GM12878 (cell line): ENCODE measurements around the gene MAP1S. TPM values are rescaled to one million over a fixed set of nuclear protein-coding genes. Genes with fewer than 3 reads are reported as not detected.

Source experiments
- BCL11A ChIP-seq: IDR thresholded peaks from 2 replicates; pipeline ENCODE4 v1.6.1; 2011; ENCODE audit warnings: low read depth, low read length
- CHD2 ChIP-seq: IDR thresholded peaks from 2 replicates; pipeline ENCODE4 v1.6.1; 2011; ENCODE audit warnings: low read depth, low read length, improper control_type of control experiment, borderline replicate concordance
- EP300 ChIP-seq, 2 experiments: fragments of 150-350 bp in 1 of 2; IDR thresholded peaks; 2 replicates each; pipeline ENCODE4 v1.6.1; 2011 to 2012; ENCODE audit warnings: low read depth in 2 of 2, low read length in 2 of 2, borderline replicate concordance in 1 of 2, improper control_type of control experiment in 1 of 2, inconsistent platforms in 1 of 2; ENCODE audit not compliant: control insufficient read depth in 1 of 2
- MTA2 ChIP-seq: fragments of 450-650 bp; IDR thresholded peaks from 2 replicates; pipeline ENCODE4 v1.6.1; 2016; ENCODE audit warnings: low read depth, mild to moderate bottlenecking, moderate library complexity
- MXI1 ChIP-seq: fragments of 150-350 bp; IDR thresholded peaks from 2 replicates; pipeline ENCODE4 v1.6.1; 2011; ENCODE audit warnings: low read depth, mild to moderate bottlenecking, inconsistent platforms, low read length, improper control_type of control experiment
- POU2F2 ChIP-seq: IDR thresholded peaks from 3 replicates; pipeline ENCODE4 v1.6.1; 2011; ENCODE audit warnings: low read depth, mild to moderate bottlenecking, low read length, borderline replicate concordance
- SUPT20H ChIP-seq: IDR thresholded peaks from 2 replicates; pipeline ENCODE4 v1.6.1; 2011; ENCODE audit warnings: low read depth, mild to moderate bottlenecking, low read length, moderate library complexity, borderline replicate concordance; ENCODE audit not compliant: control insufficient read depth
- TBL1XR1 ChIP-seq: IDR thresholded peaks from 2 replicates; pipeline ENCODE4 v1.6.1; 2012; ENCODE audit warnings: low read depth, low read length, improper control_type of control experiment
- TCF3 ChIP-seq: IDR thresholded peaks from 2 replicates; pipeline ENCODE4 v1.6.1; 2012; ENCODE audit warnings: low read depth, mild to moderate bottlenecking, low read length, borderline replicate concordance; ENCODE audit not compliant: insufficient read depth
- YBX1 ChIP-seq: fragments of 450-650 bp; IDR thresholded peaks from 2 replicates; pipeline ENCODE4 v1.6.1; 2016; ENCODE audit warnings: antibody characterized with exemption
- ZNF384 ChIP-seq: IDR thresholded peaks from 2 replicates; pipeline ENCODE4 v1.6.1; 2012; ENCODE audit warnings: low read depth, mild to moderate bottlenecking, low read length, improper control_type of control experiment, borderline replicate concordance
- polyA plus RNA-seq, 11 experiments: library from polyadenylated mRNA; depleted of rRNA in 4 of 11; unstranded in 6 of 11; stranded (reverse) in 5 of 11; fragments of >200 nt; fragmentation: Nextera tagmentation in 4 of 11; fragmentation: Illumina TruSeq in 1 of 11; extraction: Ambion mirVana in 4 of 11; extraction: Trizol in 1 of 11; gene quantifications; 1 replicate in 1 of 11; 2 replicates in 10 of 11; pipeline versions ENCODE4 v1.2.1 to v1.2.3, GENCODE V29; 2011 to 2016; ENCODE audit warnings: inconsistent platforms in 2 of 11, missing spikeins in 2 of 11, low read depth in 1 of 11
- total RNA-seq, 4 experiments: library from RNA; depleted of rRNA in 3 of 4; stranded (reverse); fragments of >200 nt in 3 of 4; fragmentation: Illumina TruSeq in 1 of 4; extraction: Trizol in 1 of 4; gene quantifications; 2 replicates each; pipeline versions ENCODE4 v1.2.1 to v1.2.3, GENCODE V29; 2013 to 2021
- TF ChIP-seq, protein P1 (sequence below): fragments of 150-350 bp; IDR thresholded peaks from 2 replicates; pipeline ENCODE4 v1.6.1; 2016; ENCODE audit warnings: low read depth, low read length
- TF ChIP-seq, protein P2 (sequence below): fragments of 450-650 bp; IDR thresholded peaks from 2 replicates; pipeline ENCODE4 v1.6.1; 2016; ENCODE audit warnings: mild to moderate bottlenecking, moderate library complexity, borderline replicate concordance

The MAP1S gene
- total and polyA plus RNA-seq, 10 of the 15 experiments (the other 5 are each of a cell fraction or from before 2014, with no cell fraction given) = 2.1 to 63.9 (median 15.0) TPM

DNA sequence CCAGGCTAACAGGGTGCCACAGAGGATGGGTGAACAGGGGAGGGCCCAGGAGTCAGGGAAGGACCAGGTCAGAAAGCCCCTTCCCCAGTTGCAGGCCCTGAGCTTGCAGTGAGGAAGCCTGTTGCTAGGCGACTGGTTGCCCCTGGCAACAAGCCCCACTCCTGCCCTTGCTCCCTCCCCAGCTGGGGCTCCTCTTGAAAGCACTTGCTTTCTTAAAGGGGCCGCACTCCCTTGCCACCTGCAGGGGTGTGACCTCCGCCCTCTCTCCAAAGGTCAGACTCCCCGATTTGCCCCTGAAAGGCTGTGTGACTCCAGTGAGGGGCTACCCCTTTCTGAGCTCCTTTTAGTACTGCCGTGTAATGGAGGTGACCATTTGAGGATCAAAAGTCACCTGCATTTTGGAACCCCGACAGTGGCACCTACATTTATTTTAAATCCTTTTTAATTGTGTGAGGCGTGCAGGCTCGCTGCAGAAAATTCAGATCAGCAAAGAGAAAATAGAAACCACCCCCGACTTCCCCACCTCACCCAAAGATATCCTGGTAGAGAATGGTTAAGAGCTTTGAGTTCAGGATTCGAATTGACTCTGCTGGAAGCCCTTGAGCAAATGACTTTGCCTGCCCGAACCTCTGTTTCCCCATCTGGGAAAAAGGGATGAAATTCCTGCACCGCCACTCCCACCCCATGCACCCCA is 36.8 kb downstream of the MAP1S start (continued):
- TF ChIP-seq ZNF384 = no peak
- no peak for TF ChIP-seq TBL1XR1
- TF ChIP-seq, protein P1, sequence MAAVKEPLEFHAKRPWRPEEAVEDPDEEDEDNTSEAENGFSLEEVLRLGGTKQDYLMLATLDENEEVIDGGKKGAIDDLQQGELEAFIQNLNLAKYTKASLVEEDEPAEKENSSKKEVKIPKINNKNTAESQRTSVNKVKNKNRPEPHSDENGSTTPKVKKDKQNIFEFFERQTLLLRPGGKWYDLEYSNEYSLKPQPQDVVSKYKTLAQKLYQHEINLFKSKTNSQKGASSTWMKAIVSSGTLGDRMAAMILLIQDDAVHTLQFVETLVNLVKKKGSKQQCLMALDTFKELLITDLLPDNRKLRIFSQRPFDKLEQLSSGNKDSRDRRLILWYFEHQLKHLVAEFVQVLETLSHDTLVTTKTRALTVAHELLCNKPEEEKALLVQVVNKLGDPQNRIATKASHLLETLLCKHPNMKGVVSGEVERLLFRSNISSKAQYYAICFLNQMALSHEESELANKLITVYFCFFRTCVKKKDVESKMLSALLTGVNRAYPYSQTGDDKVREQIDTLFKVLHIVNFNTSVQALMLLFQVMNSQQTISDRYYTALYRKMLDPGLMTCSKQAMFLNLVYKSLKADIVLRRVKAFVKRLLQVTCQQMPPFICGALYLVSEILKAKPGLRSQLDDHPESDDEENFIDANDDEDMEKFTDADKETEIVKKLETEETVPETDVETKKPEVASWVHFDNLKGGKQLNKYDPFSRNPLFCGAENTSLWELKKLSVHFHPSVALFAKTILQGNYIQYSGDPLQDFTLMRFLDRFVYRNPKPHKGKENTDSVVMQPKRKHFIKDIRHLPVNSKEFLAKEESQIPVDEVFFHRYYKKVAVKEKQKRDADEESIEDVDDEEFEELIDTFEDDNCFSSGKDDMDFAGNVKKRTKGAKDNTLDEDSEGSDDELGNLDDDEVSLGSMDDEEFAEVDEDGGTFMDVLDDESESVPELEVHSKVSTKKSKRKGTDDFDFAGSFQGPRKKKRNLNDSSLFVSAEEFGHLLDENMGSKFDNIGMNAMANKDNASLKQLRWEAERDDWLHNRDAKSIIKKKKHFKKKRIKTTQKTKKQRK = no peak
- no peak for TF ChIP-seq POU2F2
- no peak for TF ChIP-seq EP300 (IDR thresholded peaks at IDR 0.05; ENCODE audit: borderline replicate concordance in 1 of 2, control insufficient read depth in 1 of 2, low read depth in 2 of 2, low read length in 2 of 2)
- no peak for TF ChIP-seq CHD2
- no peak for TF ChIP-seq SUPT20H
- no peak for TF ChIP-seq YBX1
- TF ChIP-seq BCL11A = no peak
- TF ChIP-seq, protein P2, sequence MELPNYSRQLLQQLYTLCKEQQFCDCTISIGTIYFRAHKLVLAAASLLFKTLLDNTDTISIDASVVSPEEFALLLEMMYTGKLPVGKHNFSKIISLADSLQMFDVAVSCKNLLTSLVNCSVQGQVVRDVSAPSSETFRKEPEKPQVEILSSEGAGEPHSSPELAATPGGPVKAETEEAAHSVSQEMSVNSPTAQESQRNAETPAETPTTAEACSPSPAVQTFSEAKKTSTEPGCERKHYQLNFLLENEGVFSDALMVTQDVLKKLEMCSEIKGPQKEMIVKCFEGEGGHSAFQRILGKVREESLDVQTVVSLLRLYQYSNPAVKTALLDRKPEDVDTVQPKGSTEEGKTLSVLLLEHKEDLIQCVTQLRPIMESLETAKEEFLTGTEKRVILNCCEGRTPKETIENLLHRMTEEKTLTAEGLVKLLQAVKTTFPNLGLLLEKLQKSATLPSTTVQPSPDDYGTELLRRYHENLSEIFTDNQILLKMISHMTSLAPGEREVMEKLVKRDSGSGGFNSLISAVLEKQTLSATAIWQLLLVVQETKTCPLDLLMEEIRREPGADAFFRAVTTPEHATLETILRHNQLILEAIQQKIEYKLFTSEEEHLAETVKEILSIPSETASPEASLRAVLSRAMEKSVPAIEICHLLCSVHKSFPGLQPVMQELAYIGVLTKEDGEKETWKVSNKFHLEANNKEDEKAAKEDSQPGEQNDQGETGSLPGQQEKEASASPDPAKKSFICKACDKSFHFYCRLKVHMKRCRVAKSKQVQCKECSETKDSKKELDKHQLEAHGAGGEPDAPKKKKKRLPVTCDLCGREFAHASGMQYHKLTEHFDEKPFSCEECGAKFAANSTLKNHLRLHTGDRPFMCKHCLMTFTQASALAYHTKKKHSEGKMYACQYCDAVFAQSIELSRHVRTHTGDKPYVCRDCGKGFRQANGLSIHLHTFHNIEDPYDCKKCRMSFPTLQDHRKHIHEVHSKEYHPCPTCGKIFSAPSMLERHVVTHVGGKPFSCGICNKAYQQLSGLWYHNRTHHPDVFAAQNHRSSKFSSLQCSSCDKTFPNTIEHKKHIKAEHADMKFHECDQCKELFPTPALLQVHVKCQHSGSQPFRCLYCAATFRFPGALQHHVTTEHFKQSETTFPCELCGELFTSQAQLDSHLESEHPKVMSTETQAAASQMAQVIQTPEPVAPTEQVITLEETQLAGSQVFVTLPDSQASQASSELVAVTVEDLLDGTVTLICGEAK = peak; percentile 84
- TF ChIP-seq MXI1 = peak; percentile 97
- peak; percentile 59; the same call in 1 of the 2 replicates for TF ChIP-seq TCF3
- peak; percentile 21; the same call in 1 of the 2 replicates for TF ChIP-seq MTA2
